Upper lobe of left lung (tissue), 4 donors: Measurements from ENCODE around the gene BET1.

Experiments used
- CTCF ChIP-seq, 6 experiments: fragments of 450-650 bp in 4 of 6; fragments of 200-600 bp in 2 of 6; sonication (generic) in 2 of 6; IDR thresholded peaks; one replicate each; pipeline ENCODE4 v1.5.1; 2016 to 2019; ENCODE audit warnings: antibody characterized with exemption in 6 of 6
- POLR2A ChIP-seq, 4 donors: fragments of 450-650 bp; IDR thresholded peaks; one replicate each; pipeline ENCODE4 v1.5.1; 2016 to 2017; ENCODE audit warnings: antibody characterized with exemption in 4 of 4, mild to moderate bottlenecking in 2 of 4

GRCh38 chr7:94041529-94041928 lies 37.4 kb upstream of the BET1 start:
- TF ChIP-seq CTCF (IDR thresholded peaks at IDR 0.05) (no peak), POLR2A (IDR thresholded peaks at IDR 0.05) (no peak)
